22Rv1 (cell line): ENCODE measurements around the gene RRP8.

Experiments
- CTCF ChIP-seq: fragments of 450-650 bp; IDR thresholded peaks from 2 replicates; pipeline ENCODE4 v1.5.1; 2017; ENCODE audit warnings: mild to moderate bottlenecking
- ZFX ChIP-seq: fragments of 450-650 bp; IDR thresholded peaks from 2 replicates; pipeline ENCODE4 v1.6.1; 2017; ENCODE audit warnings: antibody characterized with exemption, borderline replicate concordance

- TF ChIP-seq CTCF: no peak
- no peak for TF ChIP-seq ZFX
These were observed 49.7 kb upstream of the RRP8 start for GRCh38 chr11:6653097-6653496.
